Gastroesophageal sphincter (tissue), 4 donors: Measurements from ENCODE around the gene AQR. TPM values are rescaled to one million over a fixed set of nuclear protein-coding genes. Genes with fewer than 3 reads are reported as not detected.

Source experiments
- ATAC-seq: fragments of 150-250 bp; one replicate; pipeline ENCODE4 v1.9.1; 2016; ENCODE audit warnings: mild to moderate bottlenecking, moderate library complexity
- H3K27ac ChIP-seq, 4 donors: fragments of 200-600 bp; sonication (generic) in 3 of 4; 1 replicate in 3 of 4; 2 replicates in 1 of 4; pipeline ENCODE4 v1.5.1; 2016 to 2019
- H3K27me3 ChIP-seq: fragments of 200-600 bp; sonication (generic); one replicate; pipeline ENCODE4 v1.5.1; 2019
- H3K36me3 ChIP-seq, 2 donors: fragments of 200-600 bp; sonication (generic); one replicate each; pipeline ENCODE4 v1.5.1; 2019; ENCODE audit warnings: control low read depth in 1 of 2
- H3K4me1 ChIP-seq, 3 donors: fragments of 200-600 bp; sonication (generic); 1 replicate in 2 of 3; 2 replicates in 1 of 3; pipeline ENCODE4 v1.5.1; 2016 to 2019; ENCODE audit warnings: control low read depth in 2 of 3
- H3K4me3 ChIP-seq, 2 donors: fragments of 200-600 bp; sonication (generic); one replicate each; pipeline ENCODE4 v1.5.1; 2019; ENCODE audit warnings: mild to moderate bottlenecking in 1 of 2, moderate library complexity in 1 of 2
- H3K9me3 ChIP-seq, 3 donors: fragments of 200-600 bp; sonication (generic); one replicate each; pipeline ENCODE4 v1.5.1; 2017 to 2019; ENCODE audit warnings: control low read depth in 2 of 3
- EP300 ChIP-seq: sonication (generic); formaldehyde crosslinking; IDR thresholded peaks from one replicate; pipeline ENCODE4 v1.6.1; 2017; ENCODE audit warnings: antibody characterized with exemption, mild to moderate bottlenecking
- POLR2A ChIP-seq, 2 donors: fragments of 450-650 bp; IDR thresholded peaks; one replicate each; pipeline ENCODE4 v1.6.1; 2017; ENCODE audit warnings: antibody characterized with exemption in 2 of 2, mild to moderate bottlenecking in 2 of 2, moderate library complexity in 1 of 2
- POLR2AphosphoS5 ChIP-seq: sonication (generic); formaldehyde crosslinking; IDR thresholded peaks from one replicate; pipeline ENCODE4 v1.6.1; 2017; ENCODE audit warnings: antibody characterized with exemption
- WGBS, 2 donors: methylation state at CpG; one replicate each; pipeline ENCODE4 v1.1.5; 2018; ENCODE audit warnings: low coverage in 1 of 2; 5-methylcytosine and 5-hydroxymethylcytosine counted together
- total RNA-seq, 4 donors: library from RNA; depleted of rRNA; stranded (reverse); fragments of >200 nt; gene quantifications; one replicate each; pipeline ENCODE4 v1.1.0, GENCODE V29; 2016
- TF ChIP-seq, protein P1 (sequence below), 4 experiments: fragments of 200-600 bp in 2 of 4; fragments of 450-650 bp in 2 of 4; sonication (generic) in 1 of 4; IDR thresholded peaks; one replicate each; pipeline ENCODE4 v1.5.1; 2017 to 2019; ENCODE audit warnings: antibody characterized with exemption in 4 of 4, mild to moderate bottlenecking in 2 of 4, moderate library complexity in 2 of 4

Gene AQR
- total RNA-seq, 4 donors from 2014 or later = 16.4 to 26.9 (median 24.7) TPM

DNA sequence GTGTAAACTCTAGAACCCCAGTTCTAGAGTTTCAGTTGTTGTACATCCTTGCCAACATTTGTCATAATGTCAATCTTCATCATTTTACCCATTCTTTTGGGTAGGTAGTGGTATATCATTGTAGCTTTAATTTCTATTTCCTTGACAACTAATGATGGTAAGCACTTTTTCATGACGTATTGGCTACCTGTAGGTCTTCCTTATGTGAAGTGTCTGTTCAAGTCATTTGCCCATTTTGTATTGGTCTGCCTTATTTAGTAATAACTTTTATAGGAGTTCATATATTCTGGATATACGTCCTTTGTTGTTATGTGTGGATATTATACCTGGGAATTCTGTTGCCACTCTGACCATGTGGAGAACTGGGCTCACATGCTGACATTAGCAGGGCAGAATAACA, 100.4 kb downstream of the AQR start:
- no peak for ATAC-seq
- WGBS, 2 donors = 90 to 100% methylated on average over 2 of the region's 2 CpGs
- H3K4me3 ChIP-seq = no peak overlapping the region
- TF ChIP-seq, protein P1, sequence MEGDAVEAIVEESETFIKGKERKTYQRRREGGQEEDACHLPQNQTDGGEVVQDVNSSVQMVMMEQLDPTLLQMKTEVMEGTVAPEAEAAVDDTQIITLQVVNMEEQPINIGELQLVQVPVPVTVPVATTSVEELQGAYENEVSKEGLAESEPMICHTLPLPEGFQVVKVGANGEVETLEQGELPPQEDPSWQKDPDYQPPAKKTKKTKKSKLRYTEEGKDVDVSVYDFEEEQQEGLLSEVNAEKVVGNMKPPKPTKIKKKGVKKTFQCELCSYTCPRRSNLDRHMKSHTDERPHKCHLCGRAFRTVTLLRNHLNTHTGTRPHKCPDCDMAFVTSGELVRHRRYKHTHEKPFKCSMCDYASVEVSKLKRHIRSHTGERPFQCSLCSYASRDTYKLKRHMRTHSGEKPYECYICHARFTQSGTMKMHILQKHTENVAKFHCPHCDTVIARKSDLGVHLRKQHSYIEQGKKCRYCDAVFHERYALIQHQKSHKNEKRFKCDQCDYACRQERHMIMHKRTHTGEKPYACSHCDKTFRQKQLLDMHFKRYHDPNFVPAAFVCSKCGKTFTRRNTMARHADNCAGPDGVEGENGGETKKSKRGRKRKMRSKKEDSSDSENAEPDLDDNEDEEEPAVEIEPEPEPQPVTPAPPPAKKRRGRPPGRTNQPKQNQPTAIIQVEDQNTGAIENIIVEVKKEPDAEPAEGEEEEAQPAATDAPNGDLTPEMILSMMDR (IDR thresholded peaks at IDR 0.05) = no peak
- TF ChIP-seq EP300 = no peak
- TF ChIP-seq POLR2AphosphoS5 = no peak
- TF ChIP-seq POLR2A (IDR thresholded peaks at IDR 0.05) = no peak
- H3K9me3 ChIP-seq = no peaks in the 10 kb centered on the region
- H3K36me3 ChIP-seq = peaks cover 3 to 54% of the 10 kb centered on the region in 2 donors
- no peaks in the 10 kb centered on the region for H3K27me3 ChIP-seq
- H3K27ac ChIP-seq = no peak overlapping the region
- peaks cover 0 to 5% (median 0%) of the 10 kb centered on the region in 3 donors for H3K4me1 ChIP-seq

DNA sequence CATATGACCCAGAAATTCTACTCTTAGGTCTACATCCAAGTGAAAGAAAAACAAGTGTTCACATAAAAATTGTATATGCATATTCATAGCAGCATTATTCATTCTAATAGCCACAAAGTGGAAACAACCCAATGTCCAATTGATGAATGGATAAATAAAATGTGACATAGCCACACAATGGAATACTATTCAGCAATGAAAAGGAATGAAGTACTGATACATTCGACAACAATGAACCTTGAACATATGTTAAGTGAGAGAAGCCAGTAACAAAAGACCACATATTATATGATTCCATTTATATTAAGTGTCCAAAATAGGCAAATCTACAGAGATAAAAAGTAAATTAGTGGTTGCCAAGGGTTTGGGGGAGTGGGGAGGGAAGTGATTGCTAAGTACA, 104.0 kb downstream of the AQR start:
- WGBS, 2 donors = 91 to 93% methylated on average over 1 of the region's 1 CpG
- ATAC-seq = no peak
- TF ChIP-seq EP300 (no peak), POLR2AphosphoS5 (no peak), POLR2A (IDR thresholded peaks at IDR 0.05) (no peak)
- TF ChIP-seq, protein P1 (IDR thresholded peaks at IDR 0.05) = no peak
- Histone ChIP-seq H3K4me1 (peaks cover 0 to 5% (median 0%) of the 10 kb centered on the region in 3 donors), H3K27ac (no peak overlapping the region), H3K36me3 (peaks cover 3 to 69% of the 10 kb centered on the region in 2 donors), H3K27me3 (no peaks in the 10 kb centered on the region), H3K9me3 (no peaks in the 10 kb centered on the region), H3K4me3 (no peak overlapping the region)

DNA sequence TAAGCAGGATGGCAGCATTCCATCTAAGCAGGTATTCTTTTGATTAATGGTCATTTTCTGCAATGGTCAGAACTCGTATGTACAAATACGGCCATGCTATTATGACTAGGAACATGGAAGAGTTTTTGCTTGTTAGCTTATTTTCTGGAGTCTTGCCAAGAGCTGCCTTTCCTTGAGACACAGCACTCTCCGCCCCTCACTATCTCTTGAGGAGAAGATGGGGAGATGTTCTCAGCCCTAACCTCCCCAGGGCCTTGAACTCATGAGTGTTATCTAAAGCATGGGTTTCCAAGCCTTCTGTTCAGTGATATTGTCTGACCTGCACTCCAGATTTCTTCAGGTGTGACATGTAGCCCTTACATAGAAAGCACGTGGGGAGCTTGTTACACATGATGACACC, 108.3 kb downstream of the AQR start:
- H3K9me3 ChIP-seq = no peaks in the 10 kb centered on the region
- H3K4me3 ChIP-seq = no peak overlapping the region
- H3K4me1 ChIP-seq = peaks cover 0 to 1% (median 0%) of the 10 kb centered on the region in 3 donors
- no peak for ATAC-seq
- no peak overlapping the region for H3K27ac ChIP-seq
- WGBS, 2 donors = 89 to 94% methylated on average over 3 to 4 of the region's 4 CpGs
- H3K36me3 ChIP-seq = peaks cover 0 to 88% of the 10 kb centered on the region in 2 donors
- H3K27me3 ChIP-seq = no peaks in the 10 kb centered on the region
- no peak for TF ChIP-seq POLR2AphosphoS5
- TF ChIP-seq EP300 = no peak
- no peak for TF ChIP-seq POLR2A (IDR thresholded peaks at IDR 0.05)
- TF ChIP-seq, protein P1 (IDR thresholded peaks at IDR 0.05) = no peak

DNA sequence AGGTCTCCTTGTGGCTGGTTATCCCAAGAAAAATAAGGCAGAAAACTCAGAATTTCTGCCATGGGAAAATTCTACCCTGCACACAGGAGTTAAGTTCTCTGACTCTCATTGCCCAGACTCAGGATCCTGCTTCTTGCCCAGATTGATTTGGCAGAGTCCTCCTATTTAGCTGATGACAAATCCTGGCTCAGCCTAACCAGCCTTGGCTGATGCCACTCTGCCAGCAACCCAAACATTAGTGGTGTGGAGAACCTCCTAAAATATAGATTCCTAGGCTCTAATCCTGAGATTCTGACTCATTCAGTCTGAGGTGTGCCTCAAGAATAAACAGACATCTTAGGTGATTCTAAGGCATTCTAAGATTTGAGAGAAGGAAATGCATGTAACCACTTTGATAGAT, 113.6 kb downstream of the AQR start:
- Histone ChIP-seq H3K4me3 (no peak overlapping the region), H3K27ac (peak overlapping the region in 1 of 4 donors; percentile 32), H3K9me3 (no peaks in the 10 kb centered on the region), H3K27me3 (no peaks in the 10 kb centered on the region), H3K4me1 (peaks cover 9 to 53% (median 12%) of the 10 kb centered on the region in 3 donors), H3K36me3 (peaks cover 0 to 42% of the 10 kb centered on the region in 2 donors)
- no peak for ATAC-seq
- TF ChIP-seq POLR2A (IDR thresholded peaks at IDR 0.05) (no peak), POLR2AphosphoS5 (no peak), EP300 (no peak)
- TF ChIP-seq, protein P1 (IDR thresholded peaks at IDR 0.05) = no peak

DNA sequence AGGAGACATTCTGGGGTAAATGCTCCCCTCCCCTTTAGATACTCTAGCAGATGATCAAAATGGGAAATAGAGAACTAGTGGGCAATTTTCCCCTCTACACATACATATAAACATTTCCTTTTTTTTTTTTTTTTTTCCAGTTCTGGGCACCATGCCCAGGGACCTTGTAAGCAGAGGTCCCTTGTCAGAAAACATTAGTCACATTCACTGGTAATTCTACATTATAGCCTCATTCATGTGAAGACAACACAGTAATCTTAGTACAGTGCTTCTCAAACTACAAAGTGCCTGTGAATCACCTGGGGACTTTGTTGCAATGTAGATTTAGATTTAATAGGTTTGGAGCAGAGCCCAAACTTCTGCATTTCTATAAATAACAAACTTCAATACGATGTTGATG, 114.1 kb downstream of the AQR start:
- no peak overlapping the region for H3K4me3 ChIP-seq
- no peak for ATAC-seq
- no peaks in the 10 kb centered on the region for H3K27me3 ChIP-seq
- H3K9me3 ChIP-seq = no peaks in the 10 kb centered on the region
- peak overlapping the region in 1 of 4 donors; percentile 32 for H3K27ac ChIP-seq
- WGBS, 2 donors = 25 to 40% methylated on average over 1 of the region's 1 CpG
- H3K36me3 ChIP-seq = peaks cover 0 to 38% of the 10 kb centered on the region in 2 donors
- peaks cover 9 to 53% (median 12%) of the 10 kb centered on the region in 3 donors for H3K4me1 ChIP-seq
- TF ChIP-seq POLR2AphosphoS5 (no peak), POLR2A (IDR thresholded peaks at IDR 0.05) (no peak), EP300 (no peak)
- TF ChIP-seq, protein P1 (IDR thresholded peaks at IDR 0.05) = no peak
